B cell (primary cell): Measurements from ENCODE around the gene NETO1. TPM values are rescaled to one million over a fixed set of nuclear protein-coding genes. Genes with fewer than 3 reads are reported as not detected.

Source experiments
- ATAC-seq: fragments of 200-7000 bp; cut with Tn5 transposase; one replicate; pipeline ENCODE4 v1.10.0; 2021; ENCODE audit warnings: low read depth, mild to moderate bottlenecking, moderate number of reproducible peaks, moderate library complexity
- CTCF ChIA-PET: fragments of 350-600 bp; sonication (Branson Sonifier 250); formaldehyde crosslinking; loops from one replicate; lab custom pipeline; 2021; ENCODE audit warnings: antibody characterized with exemption, inconsistent platforms; lab: Charles Lee
- POLR2A ChIA-PET: fragments of 350-600 bp; sonication (Branson Sonifier 250); formaldehyde crosslinking; loops from one replicate; lab custom pipeline; 2021; ENCODE audit warnings: antibody characterized with exemption; lab: Charles Lee
- DNase-seq: peaks from one replicate; pipeline ENCODE4 v3.0.0; 2013
- H2AFZ ChIP-seq: 2 replicates; pipeline ENCODE4 v1.6.1; 2012; ENCODE audit warnings: mild to moderate bottlenecking, low read depth, low read length; ENCODE audit not compliant: insufficient read depth, poor library complexity, severe bottlenecking
- H3K27ac ChIP-seq, 2 donors: 1 replicate in 1 of 2; 2 replicates in 1 of 2; pipeline ENCODE4 v1.5.1; 2012 to 2013; ENCODE audit warnings: low read length in 2 of 2, mild to moderate bottlenecking in 2 of 2, moderate library complexity in 1 of 2
- H3K27me3 ChIP-seq, 4 experiments: fragments of 200-600 bp in 1 of 4; sonication (generic) in 1 of 4; replicated peaks in 1 of 4; 1 replicate in 2 of 4; 2 replicates in 2 of 4; pipeline versions ENCODE4 v1.6.1 to v1.7.0; 2013 to 2016; ENCODE audit warnings: low read length in 3 of 4, mild to moderate bottlenecking in 2 of 4, mixed read lengths in 1 of 4, moderate library complexity in 1 of 4; ENCODE audit not compliant: insufficient read depth in 4 of 4, control insufficient read depth in 3 of 4; ENCODE audit errors: control extremely low read depth in 1 of 4
- H3K36me3 ChIP-seq, 2 experiments: replicated peaks in 1 of 2; 1 replicate in 1 of 2; 2 replicates in 1 of 2; pipeline versions ENCODE4 v1.6.1 to v1.7.1; 2013; ENCODE audit warnings: low read length in 1 of 2; ENCODE audit not compliant: insufficient read depth in 2 of 2, control insufficient read depth in 1 of 2; ENCODE audit errors: control extremely low read depth in 1 of 2, extremely low read depth in 1 of 2
- H3K4me1 ChIP-seq, 2 donors: fragments of 200-600 bp in 1 of 2; sonication (generic) in 1 of 2; 1 replicate in 1 of 2; 2 replicates in 1 of 2; pipeline versions ENCODE4 v1.5.1 to v1.6.1; 2013 to 2017; ENCODE audit warnings: low read length in 2 of 2; ENCODE audit not compliant: control insufficient read depth in 2 of 2, insufficient read depth in 2 of 2
- H3K4me2 ChIP-seq: replicated peaks from 2 replicates; pipeline ENCODE3; 2012; ENCODE audit warnings: mild to moderate bottlenecking, low read depth, low read length; ENCODE audit not compliant: poor library complexity, severe bottlenecking
- H3K4me3 ChIP-seq, 5 experiments: fragments of 200-600 bp in 1 of 5; sonication (generic) in 1 of 5; 1 replicate in 3 of 5; 2 replicates in 2 of 5; pipeline versions ENCODE4 v1.5.1 to v1.7.0; 2011 to 2016; ENCODE audit warnings: low read length in 4 of 5, mild to moderate bottlenecking in 4 of 5, low read depth in 2 of 5, control low read depth in 1 of 5, moderate library complexity in 1 of 5; ENCODE audit not compliant: insufficient read depth in 1 of 5; ENCODE audit errors: control extremely low read depth in 1 of 5, extremely low read depth in 1 of 5
- H3K79me2 ChIP-seq: fragments of 200-600 bp; sonication (generic); one replicate; pipeline ENCODE4 v1.6.0; 2016; ENCODE audit warnings: low read length; ENCODE audit not compliant: control insufficient read depth, insufficient read depth
- H3K9ac ChIP-seq: fragments of 200-600 bp; sonication (generic); 2 replicates; pipeline ENCODE4 v1.6.1; 2017; ENCODE audit warnings: mild to moderate bottlenecking, low read length, moderate library complexity
- H3K9me3 ChIP-seq, 3 donors: one replicate each; pipeline versions ENCODE4 v1.6.1 to v1.7.1; 2013; ENCODE audit warnings: low read length in 2 of 3; ENCODE audit not compliant: control insufficient read depth in 2 of 3, insufficient read depth in 1 of 3; ENCODE audit errors: control extremely low read depth in 1 of 3
- H4K20me1 ChIP-seq: 2 replicates; pipeline ENCODE4 v1.6.0; 2012; ENCODE audit warnings: mild to moderate bottlenecking, low read length; ENCODE audit not compliant: insufficient read depth, control insufficient read depth, poor library complexity, severe bottlenecking
- H3K27ac Mint-ChIP-seq: one replicate; pipeline ENCODE4 v1.8.0; 2021; ENCODE audit warnings: mixed read lengths
- H3K27me3 Mint-ChIP-seq: one replicate; pipeline ENCODE4 v1.8.0; 2021; ENCODE audit warnings: mixed read lengths
- H3K4me1 Mint-ChIP-seq: one replicate; pipeline ENCODE4 v1.8.0; 2021; ENCODE audit warnings: mixed read lengths
- H3K4me3 Mint-ChIP-seq: one replicate; pipeline ENCODE4 v1.8.0; 2021; ENCODE audit warnings: mixed read lengths
- H3K9me3 Mint-ChIP-seq: one replicate; pipeline ENCODE4 v1.8.0; 2022; ENCODE audit warnings: mixed read lengths; ENCODE audit not compliant: insufficient read depth
- EZH2 ChIP-seq: IDR thresholded peaks from 2 replicates; pipeline ENCODE4 v1.6.1; 2012; ENCODE audit warnings: borderline replicate concordance, low read depth, mild to moderate bottlenecking, moderate library complexity, low read length; ENCODE audit not compliant: insufficient read depth, poor library complexity, severe bottlenecking
- WGBS: methylation state at CpG from one replicate; pipeline ENCODE4 v1.1.5; 2013; ENCODE audit warnings: missing lambda C conversion rate; ENCODE audit not compliant: insufficient coverage; 5-methylcytosine and 5-hydroxymethylcytosine counted together
- intact Hi-C: fragments of 100-400 bp; cut with micrococcal nuclease; formaldehyde crosslinking; loops from one replicate; pipeline ENCODE4 v1.10.0; 2022
- polyA plus RNA-seq: library from polyadenylated mRNA; depleted of rRNA; stranded (reverse); fragments of >200 nt; gene quantifications from 2 replicates; pipeline ENCODE4 v1.2.3, GENCODE V29; 2012
- total RNA-seq, 2 donors: library from RNA; stranded (reverse); fragments of 120-200 nt in 1 of 2; gene quantifications; 1 replicate in 1 of 2; 2 replicates in 1 of 2; pipeline versions ENCODE4 v1.2.3 to v1.2.4, GENCODE V29; 2013 to 2022
- TF ChIP-seq, protein P1 (sequence below): fragments of 200-600 bp; IDR thresholded peaks from one replicate; pipeline ENCODE4 v1.8.0; 2022; ENCODE audit warnings: antibody characterized with exemption, mild to moderate bottlenecking

Gene NETO1
- total and polyA plus RNA-seq, 2 donors (not counting 1 experiment from before 2014, with no cell fraction given), result 8.4 to 10.5 TPM

DNA sequence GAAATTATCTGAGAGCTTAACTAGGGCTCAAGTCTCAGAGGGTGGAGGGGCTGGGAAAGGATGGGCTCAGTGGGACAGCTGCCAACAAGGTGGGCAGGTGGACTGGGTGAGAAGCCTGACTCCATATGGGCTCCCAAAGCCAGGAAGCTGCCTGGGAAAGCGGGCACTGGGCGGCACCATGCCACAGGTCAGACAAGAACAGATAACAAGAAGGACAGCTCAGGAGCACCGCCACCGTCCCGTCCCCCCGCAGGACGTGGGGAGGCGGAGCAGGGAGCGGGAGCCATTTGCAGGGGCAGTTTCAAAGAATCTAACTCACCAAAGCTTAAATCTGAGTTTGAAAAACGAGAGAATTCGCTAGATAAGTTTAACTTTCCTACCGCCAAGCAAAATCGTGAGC is 45.6 kb downstream of the NETO1 start:
- no peak overlapping the region for H3K4me2 ChIP-seq
- 98% methylated on average over 8 of the region's 13 CpGs for WGBS
- intact Hi-C loops, result no loop called here
- no peaks in the 10 kb centered on the region for H3K27me3 Mint-ChIP-seq
- H3K4me1 Mint-ChIP-seq, result no peaks in the 10 kb centered on the region
- ChIA-PET POLR2A (no interaction called here), CTCF (no interaction called here)
- H3K27ac Mint-ChIP-seq, result no peak overlapping the region
- no peaks in the 10 kb centered on the region for H3K79me2 ChIP-seq
- no peak overlapping the region for H3K9ac ChIP-seq
- no peak overlapping the region for H3K4me3 ChIP-seq
- H3K36me3 ChIP-seq, result no peaks in the 10 kb centered on the region
- ATAC-seq (no peak), DNase-seq (no peak)
- no peak overlapping the region for H3K4me3 Mint-ChIP-seq
- no peak overlapping the region for H2AFZ ChIP-seq
- H3K4me1 ChIP-seq, result no peaks in the 10 kb centered on the region
- H3K9me3 Mint-ChIP-seq, result no peaks in the 10 kb centered on the region
- H3K27me3 ChIP-seq, result no peaks in the 10 kb centered on the region
- H3K9me3 ChIP-seq, result peaks cover 0 to 2% (median 0%) of the 10 kb centered on the region in 3 donors
- TF ChIP-seq, protein P1, sequence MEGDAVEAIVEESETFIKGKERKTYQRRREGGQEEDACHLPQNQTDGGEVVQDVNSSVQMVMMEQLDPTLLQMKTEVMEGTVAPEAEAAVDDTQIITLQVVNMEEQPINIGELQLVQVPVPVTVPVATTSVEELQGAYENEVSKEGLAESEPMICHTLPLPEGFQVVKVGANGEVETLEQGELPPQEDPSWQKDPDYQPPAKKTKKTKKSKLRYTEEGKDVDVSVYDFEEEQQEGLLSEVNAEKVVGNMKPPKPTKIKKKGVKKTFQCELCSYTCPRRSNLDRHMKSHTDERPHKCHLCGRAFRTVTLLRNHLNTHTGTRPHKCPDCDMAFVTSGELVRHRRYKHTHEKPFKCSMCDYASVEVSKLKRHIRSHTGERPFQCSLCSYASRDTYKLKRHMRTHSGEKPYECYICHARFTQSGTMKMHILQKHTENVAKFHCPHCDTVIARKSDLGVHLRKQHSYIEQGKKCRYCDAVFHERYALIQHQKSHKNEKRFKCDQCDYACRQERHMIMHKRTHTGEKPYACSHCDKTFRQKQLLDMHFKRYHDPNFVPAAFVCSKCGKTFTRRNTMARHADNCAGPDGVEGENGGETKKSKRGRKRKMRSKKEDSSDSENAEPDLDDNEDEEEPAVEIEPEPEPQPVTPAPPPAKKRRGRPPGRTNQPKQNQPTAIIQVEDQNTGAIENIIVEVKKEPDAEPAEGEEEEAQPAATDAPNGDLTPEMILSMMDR, result no peak
- no peak for TF ChIP-seq EZH2
- no peak overlapping the region for H3K27ac ChIP-seq
- no peaks in the 10 kb centered on the region for H4K20me1 ChIP-seq

- H3K79me2 ChIP-seq, result no peaks in the 10 kb centered on the region
- H4K20me1 ChIP-seq, result no peaks in the 10 kb centered on the region
- no peaks in the 10 kb centered on the region for H3K4me1 ChIP-seq
- intact Hi-C loops, result no loop called here
- no peak overlapping the region for H3K9ac ChIP-seq
- H3K27me3 ChIP-seq, result no peaks in the 10 kb centered on the region
- POLR2A ChIA-PET, result no interaction called here
- no peak overlapping the region for H3K27ac ChIP-seq
- no peaks in the 10 kb centered on the region for H3K27me3 Mint-ChIP-seq
- no peaks in the 10 kb centered on the region for H3K9me3 Mint-ChIP-seq
- CTCF ChIA-PET, result interaction anchor here (0.6 to 0.7 kb wide), 2 partner anchors 78 to 1026 kb away, joined by 3 to 6 read pairs; no protein-coding TSS in a partner anchor
- H3K27ac Mint-ChIP-seq, result no peak overlapping the region
- DNase-seq (no peak), ATAC-seq (no peak)
- H3K36me3 ChIP-seq, result no peaks in the 10 kb centered on the region
- 94% methylated on average over 5 of the region's 7 CpGs for WGBS
- H2AFZ ChIP-seq, result no peak overlapping the region
- no peaks in the 10 kb centered on the region for H3K4me1 Mint-ChIP-seq
- no peak overlapping the region for H3K4me2 ChIP-seq
- no peak for TF ChIP-seq EZH2
- TF ChIP-seq, protein P1, result no peak
- no peak overlapping the region for H3K4me3 Mint-ChIP-seq
- no peak overlapping the region for H3K4me3 ChIP-seq
- H3K9me3 ChIP-seq, result peaks cover 0 to 2% (median 0%) of the 10 kb centered on the region in 3 donors
Measured at GRCh38 chr18:72820571-72820970, 47.2 kb downstream of the NETO1 start.
